Activated T-cell treated with anti-CD3 and anti-CD28 coated beads for 1 hour (primary cell): ENCODE measurements around the gene FAF1.

ENCODE experiments used
- DNase-seq: peaks from one replicate; pipeline ENCODE4 v3.0.0-alpha.2; 2020; ENCODE audit warnings: low read depth

FAF1 gene

GRCh38 chr1:50426108-50426700, 533.9 kb downstream of the FAF1 start:
- DNase-seq: no peak

- no peak for DNase-seq
Measured at GRCh38 chr1:50425376-50426107, 534.5 kb downstream of the FAF1 start.

GRCh38 chr1:50424884-50425375, 535.1 kb downstream of the FAF1 start:
- DNase-seq: no peak

DNA sequence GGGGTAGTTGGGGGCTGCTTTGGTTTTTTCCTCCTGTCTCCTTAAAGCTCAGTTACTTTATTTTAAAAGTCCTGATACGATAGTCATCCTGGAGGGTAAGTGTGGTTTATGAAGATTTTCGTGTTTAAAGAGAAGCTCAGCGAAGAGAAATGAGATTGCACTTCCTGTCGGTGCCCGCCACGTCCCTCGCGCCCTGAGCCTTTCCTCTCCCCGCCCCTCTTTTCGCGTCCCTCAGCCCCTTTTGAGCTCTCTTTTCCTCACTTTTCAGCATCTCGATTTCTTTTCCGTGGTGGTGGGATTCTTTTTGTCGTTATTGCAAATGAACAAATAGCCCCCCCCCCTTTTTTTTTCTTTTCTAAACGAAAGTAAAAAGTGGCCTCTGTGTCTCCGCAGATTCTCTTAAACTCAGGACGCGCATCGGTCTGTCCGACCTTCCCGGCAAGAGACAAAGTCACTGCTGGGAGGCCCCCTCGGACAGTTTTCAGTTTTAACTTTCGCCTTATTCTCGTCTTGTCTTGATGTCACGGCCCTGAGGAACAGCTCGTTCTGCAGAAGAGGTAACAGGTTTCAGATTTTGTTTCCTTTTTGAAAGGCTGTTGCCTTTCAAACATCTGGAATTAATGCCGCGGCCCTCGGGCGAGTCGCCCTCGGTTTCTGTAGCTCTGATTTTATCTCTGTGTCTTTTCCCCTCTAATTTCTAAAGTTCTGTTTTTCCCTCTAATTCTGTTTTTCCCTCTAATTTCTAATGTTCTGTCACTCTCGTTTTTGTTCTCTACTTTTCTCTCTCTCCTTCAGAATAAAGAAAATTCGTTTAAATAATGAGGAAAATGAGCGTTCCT, 535.8 kb downstream of the FAF1 start:
- no peak for DNase-seq

DNA sequence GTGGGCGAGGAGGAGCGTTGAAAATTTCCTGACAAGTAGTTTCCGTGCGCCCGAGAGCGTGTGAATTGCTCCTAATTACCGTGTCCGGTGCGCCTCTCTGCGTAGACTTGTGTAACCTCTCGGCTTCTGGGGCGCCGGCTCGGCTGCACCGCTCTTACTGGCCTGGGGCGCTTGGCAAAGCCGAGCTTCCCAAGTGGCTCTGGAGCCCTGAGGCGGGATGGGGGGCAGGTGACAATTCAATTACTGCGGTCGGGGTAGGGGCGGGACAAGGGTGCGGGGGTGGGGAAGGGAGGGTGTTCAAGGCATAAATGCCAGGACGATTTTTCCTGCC, 536.4 kb downstream of the FAF1 start:
- no peak for DNase-seq

- DNase-seq: no peak
Measured at GRCh38 chr1:50422946-50423669, 537.0 kb downstream of the FAF1 start, which contains the start of gene DMRTA2. TSS of gene DMRTA2 (minus strand) at chr1:50423443. CDS start at chr1:50421536, 1,907 bp downstream.

- DNase-seq: no peak
Measured at GRCh38 chr1:50422675-50422945, 537.5 kb downstream of the FAF1 start.

DNA sequence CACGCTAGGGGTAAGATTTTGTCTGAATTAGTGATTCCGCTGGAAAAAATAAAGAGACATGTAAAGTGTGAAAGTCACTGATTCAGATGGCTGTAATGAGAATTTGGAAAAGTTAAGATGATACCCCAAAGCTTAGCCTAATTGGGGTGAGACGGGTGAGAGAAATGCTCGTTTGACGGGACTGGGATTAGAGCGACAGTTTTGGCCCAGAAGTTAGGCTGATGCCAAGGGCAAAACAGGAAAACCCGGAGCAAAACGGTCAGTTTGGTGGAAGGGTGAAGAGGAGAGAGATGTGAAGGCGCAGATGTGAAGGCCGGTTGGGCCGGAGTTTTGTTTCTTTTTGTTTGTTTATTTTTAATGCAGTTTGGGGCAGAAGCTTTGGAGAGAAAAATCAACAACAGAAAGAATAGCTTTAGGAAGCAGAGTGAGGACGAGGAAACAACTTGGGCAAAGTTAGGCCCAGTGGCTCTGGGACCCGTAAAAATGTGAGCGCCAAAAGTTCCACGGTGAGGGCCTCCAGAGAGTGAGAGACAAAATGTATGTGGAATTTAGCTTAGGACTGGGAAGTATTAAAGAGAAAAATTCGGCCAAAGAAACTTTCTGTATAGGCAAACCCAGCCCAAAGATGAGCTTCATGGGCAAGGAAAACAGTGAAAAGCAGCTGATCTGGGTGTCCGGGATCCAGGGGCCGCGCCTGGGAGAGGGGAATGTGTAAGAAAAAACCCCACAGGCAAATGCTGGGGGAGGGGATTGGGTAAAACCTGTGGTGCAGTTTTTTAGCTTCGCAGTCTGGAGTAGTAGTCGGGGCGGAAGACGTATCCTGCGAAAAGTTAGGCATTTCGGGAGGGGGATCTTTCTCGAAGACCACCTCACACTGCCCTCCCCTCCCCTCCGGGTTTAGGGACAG, 538.0 kb downstream of the FAF1 start:
- DNase-seq: no peak

GRCh38 chr1:50421366-50421748, 538.7 kb downstream of the FAF1 start:
- DNase-seq: no peak

- no peak for DNase-seq
Measured at GRCh38 chr1:50420689-50421365, 539.2 kb downstream of the FAF1 start.

- DNase-seq: no peak
Measured at GRCh38 chr1:50419907-50420677, 540.0 kb downstream of the FAF1 start.

DNA sequence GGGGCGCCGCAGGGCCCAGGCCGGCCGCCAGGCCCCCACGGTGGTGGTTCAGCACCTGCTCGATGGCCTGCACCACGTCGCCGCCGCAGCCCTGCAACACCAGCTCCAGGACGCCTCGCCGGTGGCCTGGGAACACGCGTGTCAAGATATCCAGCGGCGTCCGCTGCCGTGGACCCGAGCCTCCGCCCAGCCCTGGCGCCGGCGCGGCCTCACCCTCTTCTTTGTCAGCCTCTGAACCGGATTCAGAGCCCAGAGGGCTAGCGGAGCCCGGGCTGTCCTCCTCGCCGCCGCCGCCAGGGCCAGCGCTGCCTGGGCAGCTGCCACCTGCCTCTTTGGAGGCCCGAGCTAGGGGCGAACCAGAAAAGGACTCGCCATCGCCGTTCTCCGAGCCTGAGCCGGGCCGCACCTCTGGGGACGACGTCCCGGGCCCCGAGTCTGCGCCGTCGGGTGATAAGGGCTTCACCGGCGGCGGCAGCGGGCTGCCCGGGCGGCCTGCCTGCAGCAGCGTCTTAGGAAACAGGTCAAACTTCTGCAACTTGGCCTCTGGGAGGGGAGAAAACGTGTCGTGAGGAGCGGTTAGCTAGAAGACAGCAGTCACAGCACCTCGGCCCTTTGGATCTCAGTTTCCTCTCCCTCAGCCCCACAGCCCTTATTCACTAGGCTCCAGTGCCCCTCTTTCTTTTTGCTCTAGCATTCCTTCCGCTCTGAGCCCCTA, 540.7 kb downstream of the FAF1 start:
- DNase-seq: no peak

DNA sequence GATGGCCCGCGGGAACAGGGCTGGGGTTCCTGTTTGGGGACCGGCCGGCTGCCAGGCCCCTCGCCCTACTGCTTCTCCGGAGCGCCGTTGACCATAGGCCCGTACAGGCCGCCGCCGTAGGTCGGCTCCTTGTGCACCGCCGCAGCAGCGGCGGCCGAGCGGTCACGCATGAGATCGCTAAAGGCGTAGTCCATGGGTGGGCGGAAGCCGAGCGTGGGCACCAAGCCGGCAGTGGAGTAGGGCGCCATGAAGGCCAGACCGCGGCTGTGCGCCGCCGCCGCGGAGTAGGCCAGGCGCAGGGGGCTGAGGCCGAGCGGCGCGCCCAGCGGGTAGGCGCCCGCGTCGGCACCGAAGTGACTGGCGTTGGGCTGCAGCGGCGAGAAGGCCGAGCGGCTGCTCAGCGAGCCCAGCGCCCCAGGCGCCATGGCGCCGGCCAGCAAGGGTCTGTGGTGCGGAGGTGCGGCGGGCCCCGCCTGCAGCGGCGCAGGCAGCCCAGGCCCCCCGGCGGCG, 541.4 kb downstream of the FAF1 start:
- DNase-seq: no peak

DNA sequence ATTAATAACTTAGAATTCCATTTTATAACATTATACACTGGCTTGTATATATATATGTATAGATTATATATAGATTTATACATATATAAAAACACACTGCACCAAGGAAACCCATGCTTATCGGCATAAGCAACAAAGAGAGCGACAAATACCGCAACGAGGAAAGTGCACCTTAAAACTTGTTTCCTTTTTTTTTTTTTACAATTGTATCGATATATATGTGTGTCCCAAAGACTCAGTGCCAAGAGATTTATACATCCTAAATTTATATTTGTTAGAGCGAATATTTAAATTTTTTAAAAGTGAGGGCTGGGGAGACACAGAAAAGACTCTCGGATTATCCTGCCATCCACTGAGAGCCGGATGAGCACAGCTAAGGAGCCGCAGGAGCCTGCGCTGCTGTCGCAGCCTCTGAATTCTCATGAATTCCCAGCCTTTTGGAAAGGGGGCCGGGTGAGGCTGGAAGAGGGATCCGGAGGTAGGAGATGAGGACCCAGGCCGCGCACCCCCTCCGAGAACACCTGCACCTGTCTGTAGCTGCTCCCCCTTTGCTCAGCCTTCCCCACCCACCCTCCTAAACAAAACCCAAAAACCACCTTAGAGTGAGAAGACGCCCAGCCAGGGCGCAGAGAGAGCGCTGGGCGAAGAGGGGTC, 542.0 kb downstream of the FAF1 start:
- no peak for DNase-seq

DNA sequence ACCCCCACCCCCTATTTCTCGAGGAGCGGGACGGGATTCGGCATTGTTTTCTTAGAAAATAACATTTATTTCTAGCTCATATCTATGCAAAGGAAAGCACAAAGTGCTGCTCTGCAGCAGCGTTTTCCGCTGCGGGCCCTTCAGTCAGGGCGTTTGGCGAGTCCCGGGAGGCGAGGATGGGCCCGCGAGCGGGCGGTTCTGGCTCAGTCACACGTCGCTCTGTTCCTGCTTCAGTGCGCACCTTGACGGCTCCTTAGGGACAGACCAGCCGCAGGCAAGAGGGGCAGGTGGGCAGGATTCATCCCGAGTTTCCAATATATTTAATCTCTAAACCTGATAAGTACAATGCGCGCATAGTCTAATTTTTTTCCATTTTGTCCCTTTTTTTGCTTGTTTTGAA, 542.6 kb downstream of the FAF1 start:
- DNase-seq: no peak

GRCh38 chr1:50416553-50417453, 543.3 kb downstream of the FAF1 start:
- DNase-seq: no peak

DNA sequence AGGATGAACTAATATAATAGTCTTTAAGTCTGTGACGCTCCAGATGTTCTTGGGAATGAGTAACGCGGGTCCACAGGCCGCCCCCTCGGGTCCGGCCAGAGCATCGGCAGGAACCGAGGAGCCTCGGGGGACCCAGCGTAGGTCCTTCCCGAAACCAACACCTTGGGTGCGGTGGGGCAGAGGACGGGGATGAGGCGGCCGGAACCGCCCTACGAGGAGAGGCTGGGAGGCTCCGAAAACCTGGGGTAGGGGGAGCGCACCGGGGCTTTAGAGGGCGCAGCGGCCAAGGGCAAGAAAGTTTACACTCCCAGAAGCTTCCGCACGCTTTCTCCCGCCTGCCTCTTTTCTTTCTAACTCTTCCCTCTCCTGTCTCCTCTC, 543.9 kb downstream of the FAF1 start:
- no peak for DNase-seq
